ENCODE results near the gene AMBRA1. TPM values are rescaled to one million over a fixed set of nuclear protein-coding genes. Genes with fewer than 3 reads are reported as not detected.

The AMBRA1 gene
- total RNA-seq, 1 donor from 2014 or later = 45.8 TPM

DNA sequence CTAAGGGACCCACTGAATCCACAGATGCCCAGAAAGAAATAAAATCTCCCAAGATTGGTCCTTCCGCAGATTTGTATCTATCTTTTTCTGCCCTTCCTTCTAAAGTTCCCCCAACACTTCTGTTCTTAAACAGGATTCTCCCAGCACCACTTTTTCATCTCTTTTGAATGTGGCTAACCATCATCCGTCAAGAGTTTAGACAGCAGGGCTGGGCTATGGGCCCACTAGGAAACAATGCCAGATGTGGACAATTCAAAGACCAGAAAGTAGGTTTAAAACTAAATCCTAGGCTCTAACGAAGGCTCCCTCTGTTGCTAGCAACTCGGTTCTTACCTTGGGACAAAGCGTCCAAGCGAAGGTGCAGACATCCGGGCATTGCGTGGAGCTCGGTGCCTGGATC lies 100.0 kb downstream of the AMBRA1 start:
- TF ChIP-seq, protein P1, sequence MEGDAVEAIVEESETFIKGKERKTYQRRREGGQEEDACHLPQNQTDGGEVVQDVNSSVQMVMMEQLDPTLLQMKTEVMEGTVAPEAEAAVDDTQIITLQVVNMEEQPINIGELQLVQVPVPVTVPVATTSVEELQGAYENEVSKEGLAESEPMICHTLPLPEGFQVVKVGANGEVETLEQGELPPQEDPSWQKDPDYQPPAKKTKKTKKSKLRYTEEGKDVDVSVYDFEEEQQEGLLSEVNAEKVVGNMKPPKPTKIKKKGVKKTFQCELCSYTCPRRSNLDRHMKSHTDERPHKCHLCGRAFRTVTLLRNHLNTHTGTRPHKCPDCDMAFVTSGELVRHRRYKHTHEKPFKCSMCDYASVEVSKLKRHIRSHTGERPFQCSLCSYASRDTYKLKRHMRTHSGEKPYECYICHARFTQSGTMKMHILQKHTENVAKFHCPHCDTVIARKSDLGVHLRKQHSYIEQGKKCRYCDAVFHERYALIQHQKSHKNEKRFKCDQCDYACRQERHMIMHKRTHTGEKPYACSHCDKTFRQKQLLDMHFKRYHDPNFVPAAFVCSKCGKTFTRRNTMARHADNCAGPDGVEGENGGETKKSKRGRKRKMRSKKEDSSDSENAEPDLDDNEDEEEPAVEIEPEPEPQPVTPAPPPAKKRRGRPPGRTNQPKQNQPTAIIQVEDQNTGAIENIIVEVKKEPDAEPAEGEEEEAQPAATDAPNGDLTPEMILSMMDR (conservative IDR thresholded peaks at IDR 0.05) = no peak
- no peak overlapping the region for H3K4me3 Mint-ChIP-seq
- no peak for DNase-seq (ENCODE audit: low read depth, low spot score)
- no peaks in the 10 kb centered on the region for H3K27me3 Mint-ChIP-seq (ENCODE audit: low read depth)
- peak overlapping the region; percentile 44 for H3K27ac Mint-ChIP-seq (ENCODE audit: unreplicated experiment)
- no peaks in the 10 kb centered on the region for H3K9me3 Mint-ChIP-seq
- H3K4me1 Mint-ChIP-seq = peaks cover 11% of the 10 kb centered on the region
- no peaks in the 10 kb centered on the region for H3K36me3 Mint-ChIP-seq (ENCODE audit: low read depth)

DNA sequence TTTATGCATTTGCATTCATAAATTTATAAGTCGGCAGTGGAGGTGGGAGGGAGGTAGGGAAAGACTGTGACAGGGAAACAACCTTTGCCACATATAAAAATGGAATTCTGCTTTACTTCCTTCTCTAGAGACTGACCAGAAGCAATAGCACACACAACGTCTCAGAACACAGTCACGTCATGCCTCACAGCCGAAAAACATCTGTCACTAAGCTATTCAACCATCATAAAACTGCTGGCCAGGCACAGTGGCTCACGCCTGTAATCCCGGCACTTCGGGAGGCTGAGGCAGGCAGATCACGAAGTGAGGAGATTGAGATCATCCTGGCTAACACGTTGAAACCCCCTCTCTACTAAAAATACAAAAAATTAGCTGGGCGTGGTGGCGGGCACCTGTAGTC lies 101.3 kb downstream of the AMBRA1 start:
- Mint-ChIP-seq H3K9me3 (no peaks in the 10 kb centered on the region), H3K27me3 (ENCODE audit: low read depth) (no peaks in the 10 kb centered on the region), H3K36me3 (ENCODE audit: low read depth) (no peaks in the 10 kb centered on the region), H3K27ac (ENCODE audit: unreplicated experiment) (no peak overlapping the region), H3K4me3 (no peak overlapping the region), H3K4me1 (peaks cover 11% of the 10 kb centered on the region)
- no peak for DNase-seq (ENCODE audit: low read depth, low spot score)
- TF ChIP-seq, protein P1 (conservative IDR thresholded peaks at IDR 0.05) = no peak

- no peak overlapping the region for H3K27ac Mint-ChIP-seq (ENCODE audit: unreplicated experiment)
These were observed 102.0 kb downstream of the AMBRA1 start for GRCh38 chr11:46491661-46492330.

DNA sequence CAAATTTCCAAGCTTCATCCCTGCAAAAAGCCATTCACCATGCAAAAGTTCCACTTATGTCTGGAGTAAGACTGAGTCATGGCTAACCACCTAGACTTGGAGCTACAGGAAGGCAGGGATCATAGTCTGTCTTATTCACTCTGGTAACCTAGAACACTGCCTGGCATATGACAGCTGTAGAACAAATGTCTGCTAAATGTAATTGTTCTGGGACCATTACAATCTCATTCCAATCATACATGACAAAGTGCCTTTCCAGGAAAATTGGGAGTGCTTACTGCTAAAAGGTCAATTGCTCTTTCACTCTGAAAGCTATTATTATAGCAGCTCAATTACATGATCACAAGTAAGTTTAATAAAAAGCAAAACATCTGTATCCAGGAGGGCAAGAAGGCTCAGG lies 103.2 kb downstream of the AMBRA1 start:
- Mint-ChIP-seq H3K9me3 (no peaks in the 10 kb centered on the region), H3K4me3 (no peak overlapping the region), H3K27me3 (ENCODE audit: low read depth) (no peaks in the 10 kb centered on the region), H3K27ac (ENCODE audit: unreplicated experiment) (no peak overlapping the region), H3K4me1 (peaks cover 15% of the 10 kb centered on the region), H3K36me3 (ENCODE audit: low read depth) (no peaks in the 10 kb centered on the region)
- DNase-seq (ENCODE audit: low read depth, low spot score) = no peak
- TF ChIP-seq, protein P1 (conservative IDR thresholded peaks at IDR 0.05) = no peak

More at GRCh38 chr11:46491661-46492330, 102.0 kb downstream of the AMBRA1 start:
- TF ChIP-seq, protein P1 (conservative IDR thresholded peaks at IDR 0.05) = no peak
- no peak for DNase-seq (ENCODE audit: low read depth, low spot score)
- Mint-ChIP-seq H3K27me3 (ENCODE audit: low read depth) (no peaks in the 10 kb centered on the region), H3K4me1 (peaks cover 11% of the 10 kb centered on the region), H3K4me3 (no peak overlapping the region), H3K36me3 (ENCODE audit: low read depth) (no peaks in the 10 kb centered on the region), H3K9me3 (no peaks in the 10 kb centered on the region)

- Mint-ChIP-seq H3K27ac (ENCODE audit: unreplicated experiment) (no peak overlapping the region), H3K27me3 (ENCODE audit: low read depth) (no peaks in the 10 kb centered on the region), H3K4me1 (peaks cover 19% of the 10 kb centered on the region), H3K9me3 (no peaks in the 10 kb centered on the region), H3K4me3 (no peak overlapping the region), H3K36me3 (ENCODE audit: low read depth) (no peaks in the 10 kb centered on the region)
- peak; percentile 17 for DNase-seq (ENCODE audit: low read depth, low spot score)
- TF ChIP-seq, protein P1 (conservative IDR thresholded peaks at IDR 0.05) = peak; percentile 65
These were observed 103.9 kb downstream of the AMBRA1 start for GRCh38 chr11:46489656-46490560.

Data from neural crest cell (in vitro differentiated cells).